Activated T-helper 2 cell treated with anti-CD3 and anti-CD28 coated beads, Interferon-gamma antibody, Interleukin-2, Interleukin-4, amounts not matched to agents 10 μg/mL and 5 μg/mL and 100 μg/mL, durations not matched to agents 14 hours and 24 hours and 36 hours (primary cell): Measurements from ENCODE around the gene ATP9B. TPM values are rescaled to one million over a fixed set of nuclear protein-coding genes. Genes with fewer than 3 reads are reported as not detected.

ENCODE experiments used
- DNase-seq: peaks from one replicate; pipeline ENCODE4 v3.0.0; 2021; ENCODE audit warnings: low spot score
- H3K27ac Mint-ChIP-seq: one replicate; pipeline ENCODE4 v1.8.0; 2021; ENCODE audit warnings: mixed read lengths
- H3K27me3 Mint-ChIP-seq: one replicate; pipeline ENCODE4 v1.8.0; 2021; ENCODE audit warnings: low read depth, mixed read lengths
- H3K36me3 Mint-ChIP-seq: one replicate; pipeline ENCODE4 v1.8.0; 2021; ENCODE audit warnings: low read depth, mixed read lengths
- H3K4me1 Mint-ChIP-seq: one replicate; pipeline ENCODE4 v1.8.0; 2021; ENCODE audit warnings: low read depth, mixed read lengths
- H3K4me3 Mint-ChIP-seq: one replicate; pipeline ENCODE4 v1.8.0; 2021; ENCODE audit warnings: low read depth, mild to moderate bottlenecking, moderate library complexity, mixed read lengths
- H3K9me3 Mint-ChIP-seq: one replicate; pipeline ENCODE4 v1.8.0; 2021; ENCODE audit warnings: mixed read lengths
- intact Hi-C: fragments of 100-400 bp; cut with micrococcal nuclease; formaldehyde crosslinking; loops from one replicate; pipeline ENCODE4 v1.15.1; 2023
- total RNA-seq: library from RNA; stranded (reverse); gene quantifications from 2 replicates; pipeline ENCODE4 v1.2.3, GENCODE V29; 2022

Gene ATP9B
- total RNA-seq, 1 donor from 2014 or later = 27.6 TPM

DNA sequence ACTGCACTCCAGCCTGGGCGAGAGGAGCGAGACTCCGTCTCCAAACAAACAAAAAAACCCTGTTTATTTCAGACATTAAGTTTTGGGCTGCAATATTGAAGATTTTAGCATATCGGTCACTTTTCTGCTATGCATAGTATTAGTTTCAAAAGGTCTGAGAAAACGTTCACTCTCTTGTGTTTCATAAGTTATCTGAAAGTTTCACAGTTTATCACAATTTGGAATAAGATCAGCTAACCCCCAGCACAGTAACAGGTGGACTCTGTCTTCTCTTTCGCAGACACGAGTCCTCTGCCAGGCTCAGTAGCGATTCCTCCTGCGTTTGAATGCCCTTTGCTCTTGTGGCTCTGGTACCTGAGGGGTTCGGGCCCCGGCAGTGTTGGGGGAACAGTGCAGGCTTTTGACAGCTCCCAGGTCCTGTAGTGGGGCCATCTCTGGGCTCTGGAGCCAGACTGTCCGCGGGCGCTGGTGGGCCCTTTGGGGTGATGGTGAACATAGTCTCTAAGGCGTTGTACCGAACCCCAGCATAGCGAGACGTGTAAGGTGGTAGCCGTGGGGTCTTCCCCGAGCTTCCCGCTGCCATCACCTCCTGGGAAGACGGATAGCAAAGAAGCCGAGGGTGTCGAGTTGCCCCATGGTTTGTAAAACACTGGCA, 347.0 kb downstream of the ATP9B start:
- no peaks in the 10 kb centered on the region for H3K9me3 Mint-ChIP-seq

GRCh38 chr18:79416677-79417052, 347.5 kb downstream of the ATP9B start:
- Mint-ChIP-seq H3K9me3 (no peaks in the 10 kb centered on the region), H3K27me3 (no peaks in the 10 kb centered on the region), H3K36me3 (peaks cover 53% of the 10 kb centered on the region), H3K4me1 (peaks cover 6% of the 10 kb centered on the region), H3K27ac (no peak overlapping the region), H3K4me3 (no peak overlapping the region)
- no peak for DNase-seq
- intact Hi-C loops = no loop called here

More for the DNA sequence above, 347.0 kb downstream of the ATP9B start:
- DNase-seq = no peak
- Mint-ChIP-seq H3K4me3 (no peak overlapping the region), H3K27me3 (no peaks in the 10 kb centered on the region), H3K36me3 (peaks cover 55% of the 10 kb centered on the region), H3K4me1 (peaks cover 6% of the 10 kb centered on the region), H3K27ac (no peak overlapping the region)
- intact Hi-C loops = no loop called here

- Mint-ChIP-seq H3K36me3 (peaks cover 48% of the 10 kb centered on the region), H3K27me3 (no peaks in the 10 kb centered on the region), H3K4me3 (no peak overlapping the region), H3K4me1 (peaks cover 9% of the 10 kb centered on the region), H3K9me3 (no peaks in the 10 kb centered on the region), H3K27ac (no peak overlapping the region)
- intact Hi-C loops = no loop called here
- no peak for DNase-seq
Measured at GRCh38 chr18:79418236-79418635, 349.0 kb downstream of the ATP9B start.

- DNase-seq = no peak
- Mint-ChIP-seq H3K4me3 (no peak overlapping the region), H3K9me3 (no peaks in the 10 kb centered on the region), H3K36me3 (peaks cover 44% of the 10 kb centered on the region), H3K4me1 (peaks cover 7% of the 10 kb centered on the region), H3K27me3 (no peaks in the 10 kb centered on the region), H3K27ac (no peak overlapping the region)
- intact Hi-C loops = no loop called here
Measured at GRCh38 chr18:79418642-79419041, 349.4 kb downstream of the ATP9B start.

DNA sequence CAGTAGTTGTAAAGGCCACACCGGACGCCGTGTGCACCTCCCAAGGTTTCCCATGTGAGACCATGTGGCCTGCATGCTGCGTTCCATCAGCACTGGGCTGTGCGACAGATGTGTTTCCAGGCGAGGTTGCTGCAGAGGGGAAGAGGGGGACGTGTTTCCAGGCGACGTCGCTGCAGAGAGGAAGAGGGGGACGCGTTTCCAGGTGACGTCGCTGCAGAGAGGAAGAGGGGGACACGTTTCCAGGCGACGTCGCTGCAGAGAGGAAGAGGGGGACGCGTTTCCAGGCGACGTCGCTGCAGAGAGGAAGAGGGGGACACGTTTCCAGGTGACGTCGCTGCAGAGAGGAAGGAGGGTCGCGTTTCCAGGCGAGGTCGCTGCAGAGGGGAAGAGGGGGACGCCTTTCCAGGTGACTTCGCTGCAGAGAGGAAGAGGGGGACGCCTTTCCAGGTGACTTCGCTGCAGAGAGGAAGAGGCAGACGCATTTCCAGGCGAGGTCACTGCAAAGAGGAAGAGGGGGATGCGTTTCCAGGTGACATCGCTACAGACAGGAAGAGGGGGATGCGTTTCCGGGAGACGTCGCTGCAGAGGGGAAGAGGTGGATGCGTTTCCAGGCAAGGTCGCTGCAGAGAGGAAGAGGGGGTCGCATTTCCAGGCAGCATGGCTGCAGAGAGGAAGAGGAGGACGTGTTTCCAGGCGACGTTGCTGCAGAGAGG, 351.0 kb downstream of the ATP9B start:
- peak overlapping the region; percentile 22 for H3K27ac Mint-ChIP-seq
- H3K4me1 Mint-ChIP-seq = peaks cover 13% of the 10 kb centered on the region
- no peaks in the 10 kb centered on the region for H3K9me3 Mint-ChIP-seq
- H3K4me3 Mint-ChIP-seq = no peak overlapping the region
- no peaks in the 10 kb centered on the region for H3K27me3 Mint-ChIP-seq
- H3K36me3 Mint-ChIP-seq = peaks cover 40% of the 10 kb centered on the region
- intact Hi-C loops = no loop called here
- DNase-seq = no peak

DNA sequence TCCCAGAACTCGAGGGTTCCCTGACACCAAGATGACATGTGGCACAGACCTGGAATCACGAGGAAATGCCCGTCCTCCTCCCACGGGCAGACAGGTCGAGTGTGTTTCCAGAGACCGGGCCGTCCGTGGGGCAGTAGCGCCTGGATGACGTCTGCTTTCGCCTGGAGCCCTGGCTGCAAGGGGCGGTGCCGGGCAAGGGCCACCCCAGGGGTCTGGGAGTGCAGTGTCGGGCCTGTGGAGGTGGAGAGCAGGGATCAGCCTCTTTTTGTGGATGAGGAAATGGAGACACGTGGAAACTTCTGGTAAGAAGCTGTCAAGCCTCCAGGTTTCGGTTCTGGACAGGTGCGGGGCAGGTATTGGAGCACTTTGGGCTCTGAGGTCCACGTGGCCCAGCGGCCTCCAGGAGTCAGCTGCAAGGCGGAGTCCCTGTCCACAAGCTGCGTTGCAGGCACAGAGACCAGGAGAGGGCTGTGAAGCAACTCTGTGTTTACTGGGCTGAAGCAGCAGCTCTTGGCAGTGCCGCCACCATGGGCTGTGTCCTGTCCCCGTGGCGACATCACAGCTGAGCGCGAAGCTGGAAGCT, 352.2 kb downstream of the ATP9B start:
- Mint-ChIP-seq H3K4me1 (peaks cover 13% of the 10 kb centered on the region), H3K9me3 (no peaks in the 10 kb centered on the region), H3K36me3 (peaks cover 47% of the 10 kb centered on the region), H3K27me3 (no peaks in the 10 kb centered on the region), H3K4me3 (no peak overlapping the region), H3K27ac (no peak overlapping the region)
- no peak for DNase-seq
- intact Hi-C loops = no loop called here

- peaks cover 13% of the 10 kb centered on the region for H3K4me1 Mint-ChIP-seq
- H3K27me3 Mint-ChIP-seq = no peaks in the 10 kb centered on the region
- intact Hi-C loops = no loop called here
- H3K4me3 Mint-ChIP-seq = no peak overlapping the region
- no peak overlapping the region for H3K27ac Mint-ChIP-seq
- DNase-seq = no peak
- H3K36me3 Mint-ChIP-seq = peaks cover 43% of the 10 kb centered on the region
- no peaks in the 10 kb centered on the region for H3K9me3 Mint-ChIP-seq
Measured at GRCh38 chr18:79422022-79422782, 353.0 kb downstream of the ATP9B start.

- Mint-ChIP-seq H3K4me1 (peaks cover 13% of the 10 kb centered on the region), H3K9me3 (no peaks in the 10 kb centered on the region), H3K4me3 (no peak overlapping the region), H3K36me3 (peaks cover 43% of the 10 kb centered on the region), H3K27me3 (no peaks in the 10 kb centered on the region), H3K27ac (no peak overlapping the region)
- intact Hi-C loops = no loop called here
- DNase-seq = no peak
Measured at GRCh38 chr18:79422783-79423165, 353.6 kb downstream of the ATP9B start.

- no peak overlapping the region for H3K27ac Mint-ChIP-seq
- H3K4me1 Mint-ChIP-seq = peaks cover 13% of the 10 kb centered on the region
- intact Hi-C loops = no loop called here
- H3K27me3 Mint-ChIP-seq = no peaks in the 10 kb centered on the region
- H3K36me3 Mint-ChIP-seq = peaks cover 46% of the 10 kb centered on the region
- H3K9me3 Mint-ChIP-seq = no peaks in the 10 kb centered on the region
- no peak overlapping the region for H3K4me3 Mint-ChIP-seq
- DNase-seq = no peak
Measured at GRCh38 chr18:79423211-79424007, 354.2 kb downstream of the ATP9B start.

GRCh38 chr18:79424008-79424565, 354.9 kb downstream of the ATP9B start:
- DNase-seq = no peak
- intact Hi-C loops = no loop called here
- Mint-ChIP-seq H3K27ac (peak overlapping the region; percentile 44), H3K27me3 (no peaks in the 10 kb centered on the region), H3K4me3 (no peak overlapping the region), H3K4me1 (peaks cover 13% of the 10 kb centered on the region), H3K9me3 (no peaks in the 10 kb centered on the region), H3K36me3 (peaks cover 44% of the 10 kb centered on the region)

DNA sequence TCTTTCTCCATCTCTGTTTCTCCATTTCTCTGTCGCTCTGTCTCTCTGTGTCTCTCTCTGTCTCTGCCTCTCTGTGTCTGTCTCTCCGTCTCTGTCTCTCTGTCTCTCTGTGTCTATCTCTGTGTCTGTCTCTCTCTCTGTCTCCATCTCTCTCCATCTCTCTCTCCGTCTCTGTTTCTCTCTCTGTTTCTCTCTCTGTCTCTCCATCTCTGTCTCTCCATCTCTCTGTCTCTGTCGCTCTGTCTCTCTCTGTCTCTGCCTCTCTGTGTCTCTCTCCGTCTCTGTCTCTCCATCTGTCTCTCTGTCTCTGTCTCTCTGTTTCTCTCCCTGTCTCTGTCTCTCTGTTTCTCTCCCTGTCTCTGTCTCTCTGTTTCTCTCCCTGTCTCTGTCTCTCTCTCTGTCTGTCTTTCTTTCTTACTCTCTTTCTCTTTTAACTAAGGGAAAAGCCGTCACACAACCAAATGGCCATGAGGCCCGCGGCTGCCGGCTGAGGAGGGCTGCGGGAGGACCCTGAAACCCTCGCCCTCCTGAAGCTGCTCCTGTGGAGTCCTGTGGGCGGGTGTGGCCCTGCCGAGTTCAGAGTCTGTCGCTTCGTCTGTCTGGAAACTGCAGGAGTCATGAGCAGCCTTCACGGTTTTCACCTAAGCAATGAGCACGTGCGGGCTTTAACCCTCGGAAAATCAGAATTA, 355.8 kb downstream of the ATP9B start:
- Mint-ChIP-seq H3K4me3 (no peak overlapping the region), H3K4me1 (peaks cover 15% of the 10 kb centered on the region), H3K36me3 (peaks cover 45% of the 10 kb centered on the region), H3K27ac (peak overlapping the region; percentile 44), H3K27me3 (no peaks in the 10 kb centered on the region), H3K9me3 (no peaks in the 10 kb centered on the region)
- no peak for DNase-seq
- intact Hi-C loops = no loop called here

GRCh38 chr18:79425569-79425886, 356.3 kb downstream of the ATP9B start:
- Mint-ChIP-seq H3K27me3 (no peaks in the 10 kb centered on the region), H3K9me3 (no peaks in the 10 kb centered on the region), H3K4me3 (no peak overlapping the region), H3K27ac (no peak overlapping the region), H3K36me3 (peaks cover 40% of the 10 kb centered on the region), H3K4me1 (peaks cover 12% of the 10 kb centered on the region)
- intact Hi-C loops = no loop called here
- DNase-seq = no peak
